Ishikawa (cell line): ENCODE results near the gene SERPINB4.

Experiments used
- CEBPB ChIP-seq: IDR thresholded peaks from 2 replicates; pipeline ENCODE4 v1.6.1; 2012
- CREB1 ChIP-seq: IDR thresholded peaks from 2 replicates; pipeline ENCODE4 v1.6.1; 2012; ENCODE audit warnings: low read depth
- EP300 ChIP-seq: IDR thresholded peaks from 2 replicates; pipeline ENCODE4 v1.6.1; 2012; ENCODE audit warnings: borderline replicate concordance
- MAX ChIP-seq: IDR thresholded peaks from 2 replicates; pipeline ENCODE4 v1.6.1; 2012
- RAD21 ChIP-seq: IDR thresholded peaks from 2 replicates; pipeline ENCODE4 v1.6.1; 2012; ENCODE audit warnings: low read depth
- TAF1 ChIP-seq: IDR thresholded peaks from 2 replicates; pipeline ENCODE4 v1.6.1; 2012; ENCODE audit warnings: low read depth, mild to moderate bottlenecking
- YY1 ChIP-seq: IDR thresholded peaks from 2 replicates; pipeline ENCODE4 v1.6.1; 2012; ENCODE audit warnings: low read depth
- TF ChIP-seq, protein P1 (sequence below): IDR thresholded peaks from 2 replicates; pipeline ENCODE4 v1.6.1; 2012; ENCODE audit warnings: low read depth, mild to moderate bottlenecking

GRCh38 chr18:63646936-63647335 lies 2.9 kb upstream of the SERPINB4 start:
- TF ChIP-seq TAF1 (no peak), MAX (no peak), RAD21 (no peak), EP300 (no peak), CEBPB (no peak), CREB1 (no peak), YY1 (no peak)
- TF ChIP-seq, protein P1, sequence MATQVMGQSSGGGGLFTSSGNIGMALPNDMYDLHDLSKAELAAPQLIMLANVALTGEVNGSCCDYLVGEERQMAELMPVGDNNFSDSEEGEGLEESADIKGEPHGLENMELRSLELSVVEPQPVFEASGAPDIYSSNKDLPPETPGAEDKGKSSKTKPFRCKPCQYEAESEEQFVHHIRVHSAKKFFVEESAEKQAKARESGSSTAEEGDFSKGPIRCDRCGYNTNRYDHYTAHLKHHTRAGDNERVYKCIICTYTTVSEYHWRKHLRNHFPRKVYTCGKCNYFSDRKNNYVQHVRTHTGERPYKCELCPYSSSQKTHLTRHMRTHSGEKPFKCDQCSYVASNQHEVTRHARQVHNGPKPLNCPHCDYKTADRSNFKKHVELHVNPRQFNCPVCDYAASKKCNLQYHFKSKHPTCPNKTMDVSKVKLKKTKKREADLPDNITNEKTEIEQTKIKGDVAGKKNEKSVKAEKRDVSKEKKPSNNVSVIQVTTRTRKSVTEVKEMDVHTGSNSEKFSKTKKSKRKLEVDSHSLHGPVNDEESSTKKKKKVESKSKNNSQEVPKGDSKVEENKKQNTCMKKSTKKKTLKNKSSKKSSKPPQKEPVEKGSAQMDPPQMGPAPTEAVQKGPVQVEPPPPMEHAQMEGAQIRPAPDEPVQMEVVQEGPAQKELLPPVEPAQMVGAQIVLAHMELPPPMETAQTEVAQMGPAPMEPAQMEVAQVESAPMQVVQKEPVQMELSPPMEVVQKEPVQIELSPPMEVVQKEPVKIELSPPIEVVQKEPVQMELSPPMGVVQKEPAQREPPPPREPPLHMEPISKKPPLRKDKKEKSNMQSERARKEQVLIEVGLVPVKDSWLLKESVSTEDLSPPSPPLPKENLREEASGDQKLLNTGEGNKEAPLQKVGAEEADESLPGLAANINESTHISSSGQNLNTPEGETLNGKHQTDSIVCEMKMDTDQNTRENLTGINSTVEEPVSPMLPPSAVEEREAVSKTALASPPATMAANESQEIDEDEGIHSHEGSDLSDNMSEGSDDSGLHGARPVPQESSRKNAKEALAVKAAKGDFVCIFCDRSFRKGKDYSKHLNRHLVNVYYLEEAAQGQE, result no peak
